ENCODE measurements around the gene EXOC3L4.

The EXOC3L4 gene

DNA sequence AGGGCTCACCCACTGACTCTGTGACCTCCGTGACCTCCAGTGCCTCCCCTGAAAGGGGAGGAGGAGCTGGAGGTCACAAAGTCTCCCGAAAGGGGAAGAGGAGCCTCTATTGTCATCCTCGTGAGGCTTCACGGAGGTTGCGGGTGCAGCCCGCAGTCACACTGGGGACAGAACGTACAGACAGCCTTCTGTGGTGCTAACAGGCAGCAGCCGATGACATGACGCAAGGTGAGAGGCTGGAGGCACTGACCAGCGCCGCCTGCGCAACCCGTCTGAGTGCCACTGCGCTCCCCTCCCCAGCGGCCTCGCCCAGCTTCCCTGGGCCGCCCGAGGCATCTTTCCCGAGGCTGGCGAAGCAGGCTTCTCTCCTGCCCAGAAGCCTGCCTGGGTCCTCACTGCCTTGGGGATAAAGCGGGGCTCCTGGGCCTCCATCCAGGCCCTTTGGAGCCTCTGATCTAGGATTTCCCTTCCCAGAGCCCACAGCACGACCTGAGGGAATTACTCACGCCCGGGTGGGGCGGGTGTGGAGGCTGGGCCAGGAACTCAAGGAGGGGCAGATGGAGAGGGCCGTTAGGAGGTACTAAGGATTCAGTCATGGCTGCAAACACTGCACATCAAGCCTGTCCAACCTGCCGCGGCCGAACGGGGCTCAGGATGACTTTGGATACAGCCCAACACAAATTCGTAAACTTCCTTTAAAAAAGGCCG, 22.8 kb upstream of the EXOC3L4 start:
- DNase-seq, result no peak

DNA sequence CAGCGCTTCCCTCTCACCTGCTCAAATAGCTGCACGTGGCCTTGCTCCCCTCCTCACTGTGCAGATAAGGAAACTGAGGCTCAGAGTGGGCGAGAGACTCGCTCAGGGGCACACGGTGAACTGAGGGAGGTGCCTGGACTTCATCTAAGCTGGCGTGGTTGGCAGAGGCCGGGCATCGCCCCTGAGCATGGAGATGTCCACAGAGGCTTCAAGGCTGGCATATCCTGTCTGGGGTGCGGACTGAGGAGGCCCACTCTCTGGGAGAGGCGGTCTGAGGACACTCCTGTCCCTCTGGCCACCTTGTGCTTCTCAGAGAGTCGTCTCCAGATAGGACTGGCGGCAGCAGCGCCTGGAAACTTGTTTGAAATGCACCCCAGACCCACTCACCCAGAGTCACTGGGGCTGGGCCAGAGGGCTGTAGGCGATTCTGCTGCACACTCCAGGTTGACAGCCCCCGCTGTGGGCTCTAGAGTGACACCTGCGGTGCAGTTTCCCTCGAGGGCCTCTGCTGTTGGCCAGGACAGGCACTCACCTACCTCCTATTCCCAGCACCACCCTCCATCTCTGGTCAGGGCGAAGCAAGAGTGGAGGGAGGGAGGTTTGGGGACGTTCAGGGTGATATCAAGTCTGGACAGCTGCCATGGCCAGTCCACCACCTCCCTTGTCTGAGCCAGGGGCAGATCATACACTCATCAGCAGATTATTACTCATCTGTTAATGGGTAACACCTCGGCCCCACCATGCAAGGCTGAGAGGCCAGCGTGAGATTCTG, 21.7 kb upstream of the EXOC3L4 start:
- DNase-seq, result no peak

DNA sequence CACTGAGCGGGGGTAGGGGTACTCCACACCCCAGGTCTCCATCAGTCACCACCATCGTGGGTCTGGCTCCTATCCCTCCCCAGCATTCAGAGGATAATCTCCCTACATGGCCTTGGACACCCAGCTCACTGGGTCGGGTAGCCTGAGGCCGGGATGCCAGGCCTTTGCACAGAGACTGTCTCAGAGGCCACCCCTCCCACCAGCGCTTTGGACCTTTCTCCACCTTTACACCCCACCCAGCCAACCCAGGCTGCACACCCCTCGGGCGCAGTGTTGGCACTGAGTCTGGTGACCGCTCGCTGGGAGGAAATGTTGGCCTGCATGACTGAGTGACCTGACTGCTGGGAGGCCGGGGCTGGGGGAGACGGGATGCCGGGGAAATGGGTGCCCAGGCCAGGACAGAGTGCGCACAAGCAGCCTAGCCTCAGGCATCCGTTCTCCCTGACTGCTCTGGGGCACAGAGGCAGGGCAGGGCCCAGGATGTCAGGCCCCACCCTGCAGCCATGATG, 21.1 kb upstream of the EXOC3L4 start:
- no peak for DNase-seq

DNA sequence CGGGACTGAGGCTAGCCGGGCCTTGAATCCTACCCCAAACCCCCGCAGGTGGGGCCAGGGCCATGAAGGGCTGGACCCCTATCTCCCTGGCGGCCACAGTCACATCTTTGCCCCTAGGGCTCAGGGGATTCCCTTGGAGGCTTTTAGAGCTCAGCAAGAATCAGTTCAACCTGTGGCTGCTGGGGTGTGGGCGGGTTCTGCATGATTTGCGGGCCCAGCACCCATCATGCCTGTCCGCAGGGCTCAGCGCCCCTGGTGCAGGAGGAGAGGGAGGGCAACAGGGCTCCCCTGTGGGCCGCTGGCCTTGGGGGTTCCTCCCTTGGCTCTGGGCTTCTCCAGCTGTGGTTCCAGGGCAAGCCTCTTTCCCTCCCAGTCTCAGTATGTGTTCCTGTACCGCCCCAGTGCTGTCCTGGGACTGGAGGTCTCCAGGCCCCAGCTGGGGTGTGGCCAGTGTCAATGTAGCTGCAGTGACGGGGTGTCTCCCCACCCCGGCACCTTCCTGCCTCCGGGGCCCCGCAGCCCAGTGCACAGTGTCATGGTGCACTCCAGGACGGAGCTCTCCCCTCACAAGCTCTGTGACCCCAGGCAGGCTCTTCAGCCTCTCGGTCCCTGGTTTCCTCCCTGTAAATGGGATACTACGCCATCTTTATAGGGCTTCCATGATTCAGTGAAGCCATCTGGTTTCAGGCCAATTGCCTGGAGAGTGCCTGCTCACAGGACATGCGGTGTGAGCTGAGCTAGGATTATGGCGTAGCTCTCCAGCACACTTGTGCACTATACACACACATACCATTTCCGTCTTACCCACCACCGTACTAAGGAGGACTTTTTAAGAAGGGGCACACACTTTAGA, 20.4 kb upstream of the EXOC3L4 start:
- DNase-seq, result no peak

GRCh38 chr14:103074729-103075367, 19.7 kb upstream of the EXOC3L4 start:
- no peak for DNase-seq

DNA sequence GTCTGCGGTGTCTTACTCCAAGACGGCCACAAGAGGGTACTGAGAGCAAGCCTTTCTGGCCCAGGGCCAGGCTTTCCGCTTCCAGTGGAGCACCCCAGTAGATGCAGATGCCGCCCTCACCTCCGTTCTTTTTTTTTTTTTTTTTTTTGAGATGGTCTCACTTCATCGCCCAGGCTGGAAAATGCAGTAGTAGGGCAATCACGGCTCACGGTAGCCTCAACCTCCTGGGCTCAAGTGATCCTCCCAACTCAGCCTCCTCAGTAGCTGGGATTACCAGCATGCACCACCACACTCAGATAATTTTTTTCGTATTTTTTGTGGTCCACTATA, 16.1 kb upstream of the EXOC3L4 start:
- DNase-seq, result peak; percentile 57

- no peak for DNase-seq
These were observed 15.5 kb upstream of the EXOC3L4 start for GRCh38 chr14:103078860-103079587.

- no peak for DNase-seq
These were observed 12.6 kb upstream of the EXOC3L4 start for GRCh38 chr14:103081951-103082350.

DNA sequence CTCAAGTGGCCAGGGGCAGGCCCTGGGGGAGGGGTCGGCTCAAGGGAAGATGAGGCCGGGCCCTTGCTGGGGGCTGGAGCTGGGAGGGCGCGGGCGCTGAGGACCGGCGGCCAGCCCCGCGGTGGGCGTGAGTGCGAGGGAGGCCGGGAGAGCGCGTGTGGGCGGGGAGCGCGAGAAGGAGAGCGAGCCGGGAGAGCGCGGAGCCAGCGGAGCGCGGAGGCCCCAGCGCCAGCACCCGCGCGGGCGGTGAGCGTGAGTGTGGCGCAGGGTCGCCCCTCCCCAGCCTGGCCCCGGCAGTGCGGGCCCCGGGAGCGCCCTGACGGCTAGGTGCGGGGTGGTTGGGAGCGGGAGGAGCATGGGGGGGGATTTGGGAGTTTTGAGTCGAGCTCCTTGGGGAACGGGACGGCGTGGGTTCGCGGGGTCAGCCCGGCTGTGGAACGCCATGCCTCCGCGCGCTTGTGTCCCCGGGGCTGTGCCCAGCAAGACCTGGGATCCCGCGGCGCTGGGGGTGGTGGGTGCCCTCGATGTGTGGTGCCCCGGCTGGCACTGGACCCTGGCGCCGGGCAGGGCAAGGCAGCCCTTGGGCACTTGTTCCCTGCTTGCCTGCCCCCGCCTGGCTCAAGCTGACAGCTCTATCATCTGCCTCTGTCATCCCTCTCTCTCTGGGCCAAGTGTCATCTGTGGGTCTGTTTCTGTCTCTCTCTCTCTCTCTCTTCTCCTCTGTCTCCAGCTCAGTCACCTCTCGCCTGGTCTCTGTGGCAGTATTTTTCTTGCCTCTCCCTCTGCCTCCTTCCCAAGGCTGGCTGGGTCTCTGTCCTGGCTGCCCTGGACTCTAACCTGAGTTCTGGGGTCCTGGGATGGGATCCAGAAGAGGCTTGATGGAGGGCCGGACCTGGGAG, 10.3 kb upstream of the EXOC3L4 start, which contains the start of gene LBHD2:
Gene LBHD2 (plus strand): TSS at position 190 of the 899 bp plus-strand sequence. CDS start 1,803 bp downstream, outside the sequence.
- DNase-seq, result no peak

DNA sequence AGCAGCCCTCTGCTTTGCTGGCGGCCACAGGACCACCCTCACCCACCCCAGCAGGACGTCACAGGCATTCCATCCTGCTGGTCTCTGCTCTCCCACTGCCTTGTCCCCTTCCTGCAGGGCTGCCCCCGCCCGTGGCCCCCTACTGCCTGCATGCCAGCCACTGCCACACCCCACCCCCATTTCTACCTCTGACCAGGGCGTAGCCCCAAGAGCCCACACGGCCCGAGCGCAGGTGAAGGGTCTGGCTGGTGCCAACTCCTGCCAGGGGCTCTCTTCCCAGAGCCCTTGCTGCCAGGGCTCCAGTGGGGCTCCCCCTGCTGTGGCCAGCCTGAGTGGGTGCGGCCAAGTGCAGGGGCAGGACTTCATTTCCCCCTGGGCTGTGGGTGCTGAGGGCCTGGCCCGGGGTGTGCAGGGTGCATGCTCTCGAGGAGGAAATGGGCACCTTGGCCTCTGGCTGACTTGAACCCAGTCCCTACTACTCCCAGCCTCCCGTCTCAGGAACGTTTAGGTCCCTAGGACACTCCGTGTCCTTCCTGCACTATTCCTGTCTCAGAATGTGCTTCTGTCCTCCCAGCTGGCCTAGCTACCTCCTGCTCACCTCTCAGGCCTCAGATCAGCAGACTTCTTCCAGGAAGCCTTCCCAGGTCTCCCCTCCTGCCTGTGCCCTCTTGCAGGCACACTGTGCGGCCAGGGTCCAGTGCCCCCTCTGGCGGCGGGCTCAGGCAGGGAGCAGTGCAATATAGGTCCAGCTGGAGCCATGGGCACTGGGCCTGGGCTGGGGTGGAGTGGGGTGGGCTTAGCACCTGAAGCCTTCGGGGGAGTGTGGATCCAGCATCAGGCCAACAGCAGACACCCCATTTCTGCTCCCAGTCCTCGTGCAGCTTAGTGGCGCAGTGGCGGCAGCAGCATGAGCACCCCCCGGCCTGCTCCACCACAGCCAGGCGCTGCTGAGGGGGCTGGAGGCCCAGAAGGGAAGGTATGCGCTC, 9.1 kb upstream of the EXOC3L4 start:
- DNase-seq, result no peak

- DNase-seq, result no peak
These were observed 7.7 kb upstream of the EXOC3L4 start for GRCh38 chr14:103086771-103087342.

DNA sequence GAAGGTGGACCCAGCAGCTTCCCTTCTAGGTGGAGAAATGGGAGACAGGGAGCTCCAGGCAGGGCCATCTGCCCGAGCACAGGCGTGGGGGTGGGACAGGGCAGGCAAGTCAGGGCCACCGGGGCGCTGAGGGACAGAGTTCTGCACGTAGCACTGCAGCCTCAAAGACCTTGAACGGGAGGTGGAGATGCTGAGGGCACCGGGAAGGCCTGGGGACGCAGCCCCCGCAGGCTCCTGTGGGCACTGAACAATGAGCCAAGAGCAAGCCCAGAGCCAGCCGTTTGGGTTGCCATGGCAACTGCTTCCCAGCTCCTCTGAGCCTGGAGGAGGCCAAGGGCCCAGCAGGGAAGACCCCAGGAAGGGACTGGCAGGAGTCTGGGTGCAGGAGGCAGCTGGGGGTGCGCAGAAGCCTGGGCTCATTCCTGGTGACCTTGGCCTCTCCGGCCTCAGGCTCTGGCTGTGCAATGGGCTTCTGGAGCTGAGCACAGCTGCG, 7.1 kb upstream of the EXOC3L4 start:
- no peak for DNase-seq

GRCh38 chr14:103088921-103089320, 5.6 kb upstream of the EXOC3L4 start:
- DNase-seq, result no peak

- DNase-seq, result no peak
These were observed 4.9 kb upstream of the EXOC3L4 start for GRCh38 chr14:103089386-103090335.

GRCh38 chr14:103090481-103091020, 4.0 kb upstream of the EXOC3L4 start:
- DNase-seq, result no peak

DNA sequence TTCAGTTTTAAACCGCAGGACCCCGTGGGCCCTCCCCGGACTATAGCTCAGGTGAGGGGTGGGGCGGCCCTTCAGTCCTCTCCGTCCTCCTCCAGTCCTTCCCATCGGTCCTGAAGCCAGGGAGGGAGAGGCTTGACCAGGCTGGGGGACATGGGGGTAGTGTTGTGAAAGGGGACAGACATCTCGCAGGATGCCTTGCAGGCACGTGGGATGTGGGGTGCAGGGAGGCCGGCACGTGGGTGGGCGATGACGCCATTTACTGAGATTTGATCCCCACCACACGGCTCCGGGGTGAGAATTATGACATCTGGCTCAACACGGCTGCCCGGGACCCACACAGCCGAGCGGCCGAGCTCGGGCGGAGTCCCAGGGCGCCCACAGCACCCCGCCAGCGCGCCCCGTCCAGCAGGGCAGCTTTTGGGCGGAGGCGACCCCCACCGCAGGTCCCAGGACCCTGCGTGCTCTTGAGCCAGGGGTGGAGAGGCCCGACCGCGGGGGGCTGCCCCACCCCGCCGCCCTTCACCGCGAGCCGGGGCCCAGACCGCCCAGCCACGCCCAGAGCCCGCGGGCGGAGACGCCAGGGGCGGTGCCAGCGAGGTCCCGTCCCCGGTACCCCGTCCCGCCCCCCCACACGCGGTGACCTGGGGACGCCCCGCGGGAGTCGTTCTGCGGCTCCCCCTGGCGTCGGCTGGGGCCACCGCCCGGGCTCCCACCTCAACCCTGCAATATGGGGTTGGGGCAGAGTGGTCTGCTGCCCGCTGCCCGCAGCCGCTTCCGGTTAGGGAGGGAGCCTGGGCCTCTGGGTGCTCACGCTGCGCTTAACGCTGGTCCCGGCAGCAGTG, 3.3 kb upstream of the EXOC3L4 start:
- DNase-seq, result no peak

- no peak for DNase-seq
These were observed 2.7 kb upstream of the EXOC3L4 start for GRCh38 chr14:103091883-103092222.
